Stimulated activated CD4-positive, alpha-beta T cell treated with anti-CD3 and anti-CD28 coated beads, Interleukin-12 subunit alpha, Interleukin-12 subunit beta, amount 100 ng/mL, for 48 hours (primary cell): ENCODE results near the gene CLDN20.
A peak's percentile ranks its signal among the peaks of the same experiment; 100 is the strongest.
"Not testable (repeated sequence)": the region's sequence is repeated elsewhere in the genome, so short reads cannot be mapped to it uniquely, and the experiment has no call there.

Experiments
- DNase-seq, 3 donors: peaks; one replicate each; pipeline ENCODE4 v3.0.0-alpha.2; 2020; ENCODE audit warnings: low read depth in 2 of 3, low spot score in 1 of 3

Gene CLDN20

DNA sequence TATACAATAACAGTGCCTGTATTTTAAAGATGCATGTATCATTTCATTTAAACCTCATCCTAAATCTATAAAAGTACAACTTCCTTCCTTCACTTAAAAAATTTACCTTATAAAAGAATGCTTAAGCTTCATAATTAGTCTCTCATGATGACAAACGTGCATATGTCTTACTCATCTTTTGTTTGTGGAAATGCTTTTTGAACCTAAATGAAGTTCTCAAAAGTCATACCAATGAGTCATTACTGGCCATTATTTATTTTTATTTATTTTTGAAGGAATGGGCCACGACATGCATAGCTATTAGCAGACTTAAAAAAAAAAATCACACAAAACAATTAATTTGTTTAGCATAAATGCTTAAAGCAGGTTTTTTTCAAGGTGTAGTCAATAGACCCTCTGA, 46.8 kb downstream of the CLDN20 start:
- DNase-seq, result no peak

DNA sequence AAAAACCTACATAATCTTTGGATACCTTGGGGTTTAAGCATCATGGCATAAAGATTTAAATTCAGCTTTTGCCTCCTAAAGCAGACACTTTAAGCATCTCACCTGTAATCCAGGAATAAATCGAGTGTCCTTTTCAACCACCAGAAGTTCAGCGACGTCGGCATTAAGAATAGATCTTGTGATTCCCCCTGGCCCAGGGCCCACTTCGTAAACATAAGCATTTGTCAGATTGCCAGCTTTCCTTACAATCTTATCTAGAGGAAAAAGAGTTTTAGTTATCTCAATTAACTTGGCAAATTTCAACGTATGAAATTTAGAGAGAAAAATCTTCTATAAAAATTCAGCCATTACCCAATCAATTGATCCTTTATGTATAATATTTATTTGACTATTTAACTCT, 47.3 kb downstream of the CLDN20 start:
- DNase-seq, result no peak

DNA sequence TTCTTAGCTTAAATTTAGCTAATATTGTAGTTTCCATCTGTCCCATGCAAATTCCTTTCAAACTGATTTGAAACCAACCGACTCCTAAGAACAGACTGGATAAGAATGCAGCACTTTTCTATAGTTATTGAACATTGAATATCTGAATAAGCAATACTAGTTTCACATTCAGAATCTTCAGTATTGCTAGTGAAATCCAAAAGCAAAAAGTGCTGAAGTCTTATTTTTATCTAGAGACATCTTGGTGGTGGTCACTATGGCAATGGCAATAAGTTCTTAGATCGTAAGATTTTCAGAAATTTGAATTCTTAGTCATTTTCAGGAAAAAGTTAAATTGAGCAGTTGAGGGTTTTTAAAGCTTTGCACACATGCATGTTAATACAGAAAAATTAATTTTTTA, 47.8 kb downstream of the CLDN20 start:
- DNase-seq, result no peak

- not testable (repeated sequence) for DNase-seq
Measured at GRCh38 chr6:155312950-155313349, 49.1 kb downstream of the CLDN20 start.

DNA sequence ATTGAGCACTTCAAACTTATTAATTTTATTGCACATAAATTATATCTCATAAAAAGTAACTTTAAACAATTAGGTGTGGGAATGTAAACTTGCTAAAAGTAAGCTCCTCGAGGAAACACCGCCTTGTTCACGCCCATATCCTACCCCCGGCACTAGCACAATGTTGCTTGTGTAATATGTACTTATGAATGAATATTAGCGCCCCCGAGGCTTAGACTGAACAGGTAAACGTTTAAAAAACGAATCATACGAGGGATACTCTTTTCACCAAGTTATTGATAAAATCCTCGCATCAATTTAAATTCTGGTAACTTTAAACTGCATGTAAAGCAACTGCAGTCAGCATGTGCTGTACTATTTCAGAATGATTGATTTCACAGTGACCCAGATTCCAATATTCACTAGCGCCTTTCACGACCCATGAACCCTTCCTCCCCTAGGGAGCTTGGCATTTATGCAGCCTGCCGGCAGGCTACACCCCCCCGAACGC, 49.8 kb downstream of the CLDN20 start:
- DNase-seq, result peak in 1 of 3 donors; percentile 27

GRCh38 chr6:155314092-155314772, 50.4 kb downstream of the CLDN20 start, which contains the start of gene TFB1M:
TSS of gene TFB1M (minus strand) at chr6:155314484. CDS start at chr6:155314428, 56 bp downstream.
- DNase-seq, result peak; percentile 96 to 100 (median 97)

DNA sequence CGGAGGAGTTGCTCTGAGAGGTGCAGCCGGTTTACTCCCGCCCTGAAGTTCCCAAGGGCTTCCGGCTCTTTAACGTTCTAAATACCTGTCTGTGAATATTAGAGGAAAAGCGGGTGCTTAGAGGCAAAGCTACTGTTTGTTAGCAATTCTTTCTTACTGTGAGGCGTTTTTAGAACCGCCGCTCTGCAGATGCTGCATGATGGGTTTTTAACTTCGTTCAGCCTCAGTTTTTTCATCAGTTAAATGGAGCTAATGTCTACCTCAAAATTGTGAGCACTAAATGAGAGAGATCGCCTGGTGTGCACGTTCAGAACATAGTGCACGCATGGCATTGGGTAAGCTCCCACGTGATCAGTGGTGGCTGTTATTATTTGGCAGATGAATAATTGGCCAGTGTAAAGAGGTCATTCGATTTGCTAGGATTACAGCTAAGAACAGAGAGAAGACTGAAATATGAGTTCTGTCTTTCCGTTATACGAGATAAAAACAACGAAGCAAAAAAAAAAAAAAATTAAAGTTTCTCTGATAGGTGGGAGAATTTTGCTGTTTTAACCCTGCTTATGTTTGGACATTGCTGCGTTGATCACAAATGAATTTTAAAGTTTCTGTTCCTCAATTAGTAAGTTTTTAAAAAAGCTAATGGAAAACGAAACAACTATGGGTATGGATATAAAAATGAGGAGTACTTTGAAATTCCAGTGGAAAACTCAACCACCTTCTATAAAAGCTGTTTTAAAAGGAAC, 51.1 kb downstream of the CLDN20 start:
- DNase-seq, result peak in 2 of 3 donors; percentile 51

DNA sequence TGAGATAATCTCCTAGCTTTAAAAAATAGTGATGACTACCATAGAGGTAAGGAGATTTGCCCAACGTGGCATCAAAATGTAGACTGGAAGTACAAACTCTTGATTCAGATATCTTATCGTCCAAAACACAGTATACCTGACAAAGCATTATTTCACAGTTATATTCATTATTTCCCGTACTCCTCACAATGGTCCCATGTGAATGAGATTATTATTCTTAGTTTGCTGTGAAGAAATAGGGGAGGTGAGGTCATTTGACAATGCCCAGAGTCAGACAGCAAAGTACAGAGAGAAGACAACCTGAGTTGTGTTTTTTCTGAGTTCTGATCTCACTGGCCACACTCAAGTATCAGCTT, 51.7 kb downstream of the CLDN20 start:
- no peak for DNase-seq

DNA sequence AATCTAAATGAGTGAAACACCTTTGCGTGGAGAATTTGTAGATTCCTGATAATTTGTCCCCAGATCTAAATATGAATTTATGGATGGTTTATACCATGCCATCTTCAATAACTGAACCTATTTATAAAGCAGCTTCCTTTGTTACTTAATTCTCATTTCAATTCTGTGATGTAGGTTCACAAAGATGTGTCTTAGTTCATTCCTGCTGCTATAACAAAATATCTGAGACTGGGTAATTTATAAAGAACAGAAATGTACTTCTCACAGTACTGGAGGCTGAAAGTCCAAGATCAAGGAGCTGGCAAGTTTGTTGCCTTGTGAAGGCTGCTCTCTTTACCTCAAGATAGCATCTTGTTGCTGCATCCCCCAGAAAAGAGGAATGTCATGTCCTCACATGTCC, 52.6 kb downstream of the CLDN20 start:
- DNase-seq, result no peak

- no peak for DNase-seq
Measured at GRCh38 chr6:155317186-155317585, 53.4 kb downstream of the CLDN20 start.

DNA sequence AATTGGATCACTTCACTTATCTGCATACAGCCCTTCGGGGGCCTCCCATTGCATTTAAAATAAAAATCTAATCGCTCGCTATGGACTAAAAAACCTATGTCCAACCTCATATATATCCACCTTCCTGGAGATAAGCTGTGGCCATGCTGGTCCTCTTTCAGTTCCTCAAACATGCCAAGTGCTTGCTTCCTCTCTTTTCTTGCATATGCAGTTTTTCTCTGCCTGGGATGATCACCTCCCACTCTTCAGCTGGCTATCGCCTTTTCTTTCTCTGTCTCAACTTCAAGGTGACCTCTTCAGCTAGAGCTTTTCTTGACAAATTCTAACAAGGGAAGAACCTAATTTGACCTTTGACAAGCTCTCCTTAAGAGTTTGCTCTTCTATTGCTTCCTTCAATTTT, 56.1 kb downstream of the CLDN20 start:
- no peak for DNase-seq

GRCh38 chr6:155324172-155324571, 60.4 kb downstream of the CLDN20 start:
- DNase-seq, result no peak

- DNase-seq, result no peak
Measured at GRCh38 chr6:155324993-155325392, 61.2 kb downstream of the CLDN20 start.

GRCh38 chr6:155325700-155326516, 62.1 kb downstream of the CLDN20 start:
- no peak for DNase-seq
